Renal cortex interstitium (tissue), 15 donors: ENCODE results near the gene IQCE. TPM values are rescaled to one million over a fixed set of nuclear protein-coding genes. Genes with fewer than 3 reads are reported as not detected.

Experiments used
- DNase-seq, 11 donors: peaks; one replicate each; pipeline ENCODE4 v3.0.0-alpha.2; 2013; ENCODE audit warnings: low read depth in 9 of 11, low spot score in 4 of 11; ENCODE audit errors: extremely low read depth in 1 of 11
- long read RNA-seq, 16 experiments: transcript quantifications; one replicate each; lab custom pipeline, GENCODE V29; 2026
- polyA plus RNA-seq, 3 donors: library from polyadenylated mRNA; unstranded; fragments of 120-200 nt; gene quantifications; one replicate each; pipeline ENCODE4 v1.2.1, GENCODE V29; 2013; ENCODE audit not compliant: insufficient read length in 3 of 3

IQCE gene
- 10 to 100 TPM; 19.7 to 26.2 (median 24.2) TPM for polyA plus RNA-seq
- long read RNA-seq, donor 1 = 0 reads
- long read RNA-seq, donor 2, partial matches to known transcripts = 0 of 2 reads
- long read RNA-seq, donor 2, other reads (novel, unspliced or antisense) = 0 of 2 reads
- long read RNA-seq, donor 3, partial matches to known transcripts = 0 of 6 reads
- long read RNA-seq, donor 3, other reads (novel, unspliced or antisense) = 5 of 6 reads
- long read RNA-seq, donor 4, full-length matches to known transcripts = 2 of 2 reads
- long read RNA-seq, donor 4, partial matches to known transcripts = 0 of 2 reads
- long read RNA-seq, donor 4, other reads (novel, unspliced or antisense) = 0 of 2 reads
- long read RNA-seq, donor 5 = 0 reads
- long read RNA-seq, donor 6, partial matches to known transcripts = 0 of 5 reads
- long read RNA-seq, donor 6, other reads (novel, unspliced or antisense) = 5 of 5 reads
- long read RNA-seq, donor 7, partial matches to known transcripts = 16 of 21 reads
- long read RNA-seq, donor 7, other reads (novel, unspliced or antisense) = 5 of 21 reads
- long read RNA-seq, donor 8 = 0 reads
- long read RNA-seq, donor 9, full-length matches to known transcripts = 2 of 2 reads
- long read RNA-seq, donor 9, partial matches to known transcripts = 0 of 2 reads
- long read RNA-seq, donor 9, other reads (novel, unspliced or antisense) = 0 of 2 reads
- long read RNA-seq, donor 10, full-length matches to known transcripts = 3 of 3 reads
- long read RNA-seq, donor 10, partial matches to known transcripts = 0 of 3 reads
- long read RNA-seq, donor 10, other reads (novel, unspliced or antisense) = 0 of 3 reads
- long read RNA-seq, donor 11, full-length matches to known transcripts = 1 of 1 reads
- long read RNA-seq, donor 11, partial matches to known transcripts = 0 of 1 reads
- long read RNA-seq, donor 11, other reads (novel, unspliced or antisense) = 0 of 1 reads
- long read RNA-seq, donor 12 = 0 reads
- long read RNA-seq, donor 13 = 0 reads
- long read RNA-seq, donor 14, full-length matches to known transcripts = 2 of 7 reads
- long read RNA-seq, donor 14, partial matches to known transcripts = 5 of 7 reads
- long read RNA-seq, donor 14, other reads (novel, unspliced or antisense) = 0 of 7 reads
- long read RNA-seq, donor 15, full-length matches to known transcripts = 2 of 2 reads
- long read RNA-seq, donor 15, partial matches to known transcripts = 0 of 2 reads
- long read RNA-seq, donor 15, other reads (novel, unspliced or antisense) = 0 of 2 reads
- long read RNA-seq, donor 16, full-length matches to known transcripts = 9 of 18 reads
- long read RNA-seq, donor 16, partial matches to known transcripts = 0 of 18 reads
- long read RNA-seq, donor 16, other reads (novel, unspliced or antisense) = 9 of 18 reads

- peak; percentile 64 to 89 (median 85) for DNase-seq
Measured at GRCh38 chr7:2558629-2559282, at the start of gene IQCE. Gene IQCE (plus strand): TSS chr7:2558979. CDS start chr7:2559182, 203 bp downstream.

GRCh38 chr7:2509298-2509906 is 49.4 kb upstream of the IQCE start:
- no peak for DNase-seq

- no peak for DNase-seq
Measured at GRCh38 chr7:2510130-2510776, 48.5 kb upstream of the IQCE start.

GRCh38 chr7:2510909-2511768 is 47.6 kb upstream of the IQCE start:
- no peak for DNase-seq

GRCh38 chr7:2511769-2512168 is 47.0 kb upstream of the IQCE start:
- DNase-seq = no peak

GRCh38 chr7:2512179-2512661 is 46.6 kb upstream of the IQCE start:
- DNase-seq = no peak

GRCh38 chr7:2512713-2513112 is 46.1 kb upstream of the IQCE start:
- DNase-seq = no peak

GRCh38 chr7:2513702-2514101 is 45.1 kb upstream of the IQCE start:
- no peak for DNase-seq

- no peak for DNase-seq
Measured at GRCh38 chr7:2514473-2515423, 44.0 kb upstream of the IQCE start.

GRCh38 chr7:2515424-2516193 is 43.2 kb upstream of the IQCE start:
- DNase-seq = no peak

- DNase-seq = no peak
Measured at GRCh38 chr7:2516194-2516555, 42.6 kb upstream of the IQCE start.

- no peak for DNase-seq
Measured at GRCh38 chr7:2517026-2517425, 41.8 kb upstream of the IQCE start.

GRCh38 chr7:2517678-2518507 is 40.9 kb upstream of the IQCE start:
- no peak for DNase-seq

- DNase-seq = no peak
Measured at GRCh38 chr7:2518737-2519118, 40.1 kb upstream of the IQCE start.
